ENCODE measurements around the gene CADM1.

DNA sequence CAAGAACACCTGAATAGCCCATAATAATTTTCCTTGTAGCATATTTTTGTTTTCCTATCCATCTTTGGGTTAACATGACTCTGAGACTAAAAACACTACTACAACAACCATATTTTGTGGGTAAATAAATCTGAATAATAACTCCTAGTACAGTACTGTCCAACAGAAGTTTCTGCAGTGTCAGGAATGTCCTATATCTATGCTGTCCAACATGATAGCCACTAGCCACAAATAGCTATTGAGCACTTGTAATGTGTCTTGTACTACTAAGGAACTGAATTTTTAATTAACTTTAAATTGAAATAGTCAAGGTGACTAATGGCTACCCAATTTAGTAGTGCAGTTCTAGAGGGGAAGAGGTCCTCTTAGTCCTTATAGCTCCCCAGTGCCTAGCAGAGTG lies 135.6 kb downstream of the CADM1 start:
- TF ChIP-seq, protein P1, sequence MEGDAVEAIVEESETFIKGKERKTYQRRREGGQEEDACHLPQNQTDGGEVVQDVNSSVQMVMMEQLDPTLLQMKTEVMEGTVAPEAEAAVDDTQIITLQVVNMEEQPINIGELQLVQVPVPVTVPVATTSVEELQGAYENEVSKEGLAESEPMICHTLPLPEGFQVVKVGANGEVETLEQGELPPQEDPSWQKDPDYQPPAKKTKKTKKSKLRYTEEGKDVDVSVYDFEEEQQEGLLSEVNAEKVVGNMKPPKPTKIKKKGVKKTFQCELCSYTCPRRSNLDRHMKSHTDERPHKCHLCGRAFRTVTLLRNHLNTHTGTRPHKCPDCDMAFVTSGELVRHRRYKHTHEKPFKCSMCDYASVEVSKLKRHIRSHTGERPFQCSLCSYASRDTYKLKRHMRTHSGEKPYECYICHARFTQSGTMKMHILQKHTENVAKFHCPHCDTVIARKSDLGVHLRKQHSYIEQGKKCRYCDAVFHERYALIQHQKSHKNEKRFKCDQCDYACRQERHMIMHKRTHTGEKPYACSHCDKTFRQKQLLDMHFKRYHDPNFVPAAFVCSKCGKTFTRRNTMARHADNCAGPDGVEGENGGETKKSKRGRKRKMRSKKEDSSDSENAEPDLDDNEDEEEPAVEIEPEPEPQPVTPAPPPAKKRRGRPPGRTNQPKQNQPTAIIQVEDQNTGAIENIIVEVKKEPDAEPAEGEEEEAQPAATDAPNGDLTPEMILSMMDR (optimal IDR thresholded peaks at IDR 0.05 in 1 of 3, IDR thresholded peaks at IDR 0.05 in 1 of 3, conservative IDR thresholded peaks at IDR 0.05 in 1 of 3; ENCODE audit: extremely low read depth in 1 of 3, insufficient read depth in 2 of 3, low read length in 3 of 3), result no peak
- no peak for TF ChIP-seq EZH2 (IDR thresholded peaks at IDR 0.05; ENCODE audit: low read length)

All from keratinocyte (primary cell).